IMR-90 (cell line): Measurements from ENCODE around the gene CRAMP1.

Experiments used
- BHLHE40 ChIP-seq: fragments of 150-350 bp; IDR thresholded peaks from 2 replicates; pipeline ENCODE4 v1.6.1; 2016; ENCODE audit warnings: mild to moderate bottlenecking, low read depth, low read length
- MXI1 ChIP-seq: IDR thresholded peaks from 2 replicates; pipeline ENCODE4 v1.6.1; 2012; ENCODE audit warnings: low read depth, mild to moderate bottlenecking, low read length, moderate library complexity, borderline replicate concordance
- POLR2A ChIP-seq: IDR thresholded peaks from 2 replicates; pipeline ENCODE4 v1.6.1; 2012; ENCODE audit warnings: mild to moderate bottlenecking, low read depth, low read length
- RAD21 ChIP-seq: IDR thresholded peaks from 2 replicates; pipeline ENCODE4 v1.6.1; 2012; ENCODE audit warnings: low read length, improper control_type of control experiment
- SMC3 ChIP-seq: fragments of 150-350 bp; IDR thresholded peaks from 2 replicates; pipeline ENCODE4 v1.6.1; 2016; ENCODE audit warnings: low read depth, mild to moderate bottlenecking, antibody characterized with exemption, low read length, moderate library complexity
- TF ChIP-seq, protein P1 (sequence below): conservative IDR thresholded peaks from 2 replicates; pipeline ENCODE4 v1.5.1; 2012; ENCODE audit warnings: mild to moderate bottlenecking, low read depth, low read length, improper control_type of control experiment
- TF ChIP-seq, protein P2 (sequence below): fragments of 150-350 bp; IDR thresholded peaks from 2 replicates; pipeline ENCODE4 v1.6.1; 2016; ENCODE audit warnings: low read depth, mild to moderate bottlenecking, low read length, moderate library complexity, borderline replicate concordance

DNA sequence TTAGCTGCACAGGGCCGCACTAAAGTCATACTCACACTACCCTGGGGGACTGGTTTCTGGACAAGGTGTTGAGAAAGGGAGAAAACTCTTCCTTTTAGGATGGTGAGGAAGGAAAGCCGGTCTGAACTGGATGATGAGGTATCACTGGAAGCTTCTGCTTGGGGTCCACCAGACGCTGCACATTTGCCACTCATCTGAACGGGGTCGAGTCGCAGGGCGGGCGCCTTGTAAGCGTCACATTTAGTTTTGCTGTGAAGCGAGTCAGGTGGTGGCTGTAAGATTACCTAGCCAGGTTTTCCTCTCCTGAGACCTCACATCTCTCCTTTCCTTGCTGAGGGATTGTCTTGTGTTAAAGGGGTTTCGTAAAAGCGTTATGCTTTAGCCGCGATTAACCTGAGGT is 68.2 kb downstream of the CRAMP1 start:
- TF ChIP-seq RAD21, result no peak
- TF ChIP-seq MXI1, result no peak
- TF ChIP-seq, protein P1, sequence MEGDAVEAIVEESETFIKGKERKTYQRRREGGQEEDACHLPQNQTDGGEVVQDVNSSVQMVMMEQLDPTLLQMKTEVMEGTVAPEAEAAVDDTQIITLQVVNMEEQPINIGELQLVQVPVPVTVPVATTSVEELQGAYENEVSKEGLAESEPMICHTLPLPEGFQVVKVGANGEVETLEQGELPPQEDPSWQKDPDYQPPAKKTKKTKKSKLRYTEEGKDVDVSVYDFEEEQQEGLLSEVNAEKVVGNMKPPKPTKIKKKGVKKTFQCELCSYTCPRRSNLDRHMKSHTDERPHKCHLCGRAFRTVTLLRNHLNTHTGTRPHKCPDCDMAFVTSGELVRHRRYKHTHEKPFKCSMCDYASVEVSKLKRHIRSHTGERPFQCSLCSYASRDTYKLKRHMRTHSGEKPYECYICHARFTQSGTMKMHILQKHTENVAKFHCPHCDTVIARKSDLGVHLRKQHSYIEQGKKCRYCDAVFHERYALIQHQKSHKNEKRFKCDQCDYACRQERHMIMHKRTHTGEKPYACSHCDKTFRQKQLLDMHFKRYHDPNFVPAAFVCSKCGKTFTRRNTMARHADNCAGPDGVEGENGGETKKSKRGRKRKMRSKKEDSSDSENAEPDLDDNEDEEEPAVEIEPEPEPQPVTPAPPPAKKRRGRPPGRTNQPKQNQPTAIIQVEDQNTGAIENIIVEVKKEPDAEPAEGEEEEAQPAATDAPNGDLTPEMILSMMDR, result no peak
- no peak for TF ChIP-seq POLR2A
- no peak for TF ChIP-seq BHLHE40
- TF ChIP-seq, protein P2, sequence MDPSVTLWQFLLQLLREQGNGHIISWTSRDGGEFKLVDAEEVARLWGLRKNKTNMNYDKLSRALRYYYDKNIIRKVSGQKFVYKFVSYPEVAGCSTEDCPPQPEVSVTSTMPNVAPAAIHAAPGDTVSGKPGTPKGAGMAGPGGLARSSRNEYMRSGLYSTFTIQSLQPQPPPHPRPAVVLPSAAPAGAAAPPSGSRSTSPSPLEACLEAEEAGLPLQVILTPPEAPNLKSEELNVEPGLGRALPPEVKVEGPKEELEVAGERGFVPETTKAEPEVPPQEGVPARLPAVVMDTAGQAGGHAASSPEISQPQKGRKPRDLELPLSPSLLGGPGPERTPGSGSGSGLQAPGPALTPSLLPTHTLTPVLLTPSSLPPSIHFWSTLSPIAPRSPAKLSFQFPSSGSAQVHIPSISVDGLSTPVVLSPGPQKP, result no peak
- TF ChIP-seq SMC3, result no peak
